ENCODE measurements around the gene CALM1. TPM values are rescaled to one million over a fixed set of nuclear protein-coding genes. Genes with fewer than 3 reads are reported as not detected.

Gene CALM1
- total RNA-seq, 3 donors from 2014 or later = 610 to 985 (median 822) TPM

GRCh38 chr14:90425373-90425879 is 28.6 kb downstream of the CALM1 start:
- intact Hi-C loops (cut with DNase I, micrococcal nuclease) = no loop called here
- TF ChIP-seq, protein P1, sequence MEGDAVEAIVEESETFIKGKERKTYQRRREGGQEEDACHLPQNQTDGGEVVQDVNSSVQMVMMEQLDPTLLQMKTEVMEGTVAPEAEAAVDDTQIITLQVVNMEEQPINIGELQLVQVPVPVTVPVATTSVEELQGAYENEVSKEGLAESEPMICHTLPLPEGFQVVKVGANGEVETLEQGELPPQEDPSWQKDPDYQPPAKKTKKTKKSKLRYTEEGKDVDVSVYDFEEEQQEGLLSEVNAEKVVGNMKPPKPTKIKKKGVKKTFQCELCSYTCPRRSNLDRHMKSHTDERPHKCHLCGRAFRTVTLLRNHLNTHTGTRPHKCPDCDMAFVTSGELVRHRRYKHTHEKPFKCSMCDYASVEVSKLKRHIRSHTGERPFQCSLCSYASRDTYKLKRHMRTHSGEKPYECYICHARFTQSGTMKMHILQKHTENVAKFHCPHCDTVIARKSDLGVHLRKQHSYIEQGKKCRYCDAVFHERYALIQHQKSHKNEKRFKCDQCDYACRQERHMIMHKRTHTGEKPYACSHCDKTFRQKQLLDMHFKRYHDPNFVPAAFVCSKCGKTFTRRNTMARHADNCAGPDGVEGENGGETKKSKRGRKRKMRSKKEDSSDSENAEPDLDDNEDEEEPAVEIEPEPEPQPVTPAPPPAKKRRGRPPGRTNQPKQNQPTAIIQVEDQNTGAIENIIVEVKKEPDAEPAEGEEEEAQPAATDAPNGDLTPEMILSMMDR (IDR thresholded peaks at IDR 0.05) = no peak
- ATAC-seq (no peak), DNase-seq (no peak)
- no peaks in the 10 kb centered on the region for H3K4me1 ChIP-seq (ENCODE audit: low read depth)
- no peaks in the 10 kb centered on the region for H3K9me3 ChIP-seq
- H3K4me3 ChIP-seq = no peak overlapping the region
- H3K36me3 ChIP-seq (ENCODE audit: low read depth) = no peaks in the 10 kb centered on the region

DNA sequence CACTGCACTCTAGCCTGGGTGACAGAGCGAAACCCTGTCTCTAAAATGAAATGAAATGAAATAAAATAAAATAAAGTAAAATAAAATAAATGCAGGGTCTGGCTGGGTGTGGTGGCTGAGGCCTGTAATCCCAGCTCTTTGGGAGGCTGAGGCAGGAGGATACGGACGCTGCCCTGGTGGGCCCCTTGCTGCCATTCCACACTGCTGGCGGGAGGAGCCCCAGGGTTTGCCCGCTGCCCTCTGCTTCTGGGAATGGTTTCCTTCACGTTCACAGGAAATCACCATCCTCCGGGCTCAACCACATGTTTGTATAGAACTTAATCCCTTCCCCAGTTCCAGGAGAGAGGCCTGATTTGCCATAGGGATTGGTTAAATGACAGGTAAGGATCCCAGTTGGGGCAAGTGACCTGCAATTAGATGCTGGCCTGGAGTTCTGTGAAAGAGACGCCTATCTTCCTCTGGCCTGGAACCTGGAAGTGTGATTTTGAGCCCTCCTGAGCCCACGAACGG is 29.3 kb downstream of the CALM1 start:
- DNase-seq (no peak), ATAC-seq (no peak)
- Histone ChIP-seq H3K9me3 (no peaks in the 10 kb centered on the region), H3K4me3 (no peak overlapping the region), H3K4me1 (ENCODE audit: low read depth) (no peaks in the 10 kb centered on the region), H3K36me3 (ENCODE audit: low read depth) (no peaks in the 10 kb centered on the region)
- intact Hi-C loops (cut with DNase I, micrococcal nuclease) = no loop called here
- TF ChIP-seq, protein P1 (IDR thresholded peaks at IDR 0.05) = no peak

- peak in 2 of 3 donors; percentile 48 to 54 for DNase-seq
- peak; percentile 65 for ATAC-seq
- Histone ChIP-seq H3K9me3 (no peaks in the 10 kb centered on the region), H3K4me3 (no peak overlapping the region), H3K4me1 (ENCODE audit: low read depth) (no peaks in the 10 kb centered on the region), H3K36me3 (ENCODE audit: low read depth) (no peaks in the 10 kb centered on the region)
- intact Hi-C loops (cut with DNase I, micrococcal nuclease) = no loop called here
- TF ChIP-seq, protein P1 (IDR thresholded peaks at IDR 0.05) = no peak
Measured at GRCh38 chr14:90426663-90427062, 29.8 kb downstream of the CALM1 start.

- DNase-seq = no peak
- no peaks in the 10 kb centered on the region for H3K9me3 ChIP-seq
- TF ChIP-seq, protein P1 (IDR thresholded peaks at IDR 0.05) = no peak
- intact Hi-C loops (cut with DNase I, micrococcal nuclease) = no loop called here
- no peak for ATAC-seq
- no peaks in the 10 kb centered on the region for H3K36me3 ChIP-seq (ENCODE audit: low read depth)
- H3K4me1 ChIP-seq (ENCODE audit: low read depth) = no peaks in the 10 kb centered on the region
- no peak overlapping the region for H3K4me3 ChIP-seq
Measured at GRCh38 chr14:90427848-90428426, 31.1 kb downstream of the CALM1 start.

GRCh38 chr14:90428676-90429075 is 31.8 kb downstream of the CALM1 start:
- H3K9me3 ChIP-seq = no peaks in the 10 kb centered on the region
- no peak overlapping the region for H3K4me3 ChIP-seq
- TF ChIP-seq, protein P1 (IDR thresholded peaks at IDR 0.05) = no peak
- no peaks in the 10 kb centered on the region for H3K4me1 ChIP-seq (ENCODE audit: low read depth)
- no peak for ATAC-seq
- no peaks in the 10 kb centered on the region for H3K36me3 ChIP-seq (ENCODE audit: low read depth)
- intact Hi-C loops (cut with DNase I, micrococcal nuclease) = no loop called here
- no peak for DNase-seq

Measured in mucosa of descending colon (tissue), 3 donors.